ENCODE data around the gene KCNK5.

DNA sequence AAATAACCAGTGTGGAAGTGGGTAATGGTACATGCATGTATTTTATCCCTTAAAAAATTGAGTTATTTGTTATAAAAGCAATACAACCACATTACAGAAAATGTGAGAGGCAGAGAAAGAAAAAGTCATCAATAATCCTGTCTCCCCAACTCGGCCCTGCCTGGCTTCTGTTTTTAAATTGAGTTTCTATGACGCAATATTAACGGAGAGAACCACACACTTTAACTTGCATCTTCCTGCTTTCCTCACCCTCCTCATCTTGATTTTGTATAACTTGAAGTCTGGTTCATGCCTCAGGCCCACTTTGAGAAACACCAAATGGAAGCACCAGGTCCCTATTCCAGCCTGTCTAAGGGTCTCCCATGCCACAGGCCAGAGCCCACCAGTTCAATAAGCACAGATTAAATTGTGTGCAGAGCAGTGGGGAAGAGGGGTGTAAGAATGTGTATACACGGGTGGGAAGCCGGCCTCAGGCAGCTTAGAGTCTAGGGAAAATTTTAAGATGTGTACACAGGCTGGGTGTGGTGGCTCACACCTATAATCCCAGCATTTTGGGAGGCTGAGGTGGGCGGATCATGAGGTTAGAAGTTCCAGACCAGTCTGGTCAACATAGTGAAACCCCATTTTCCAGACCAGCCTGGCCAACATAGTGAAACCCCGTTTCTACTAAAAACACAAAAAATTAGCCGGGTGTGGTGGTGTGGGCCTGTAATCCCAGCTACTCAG lies 15.9 kb downstream of the KCNK5 start:
- no peak for TF ChIP-seq CTCF (IDR thresholded peaks at IDR 0.05)
- TF ChIP-seq POLR2A (IDR thresholded peaks at IDR 0.05): no peak
